Measurements from ENCODE around the gene UNK. TPM values are rescaled to one million over a fixed set of nuclear protein-coding genes. Genes with fewer than 3 reads are reported as not detected.
"Not testable (repeated sequence)": the region's sequence is repeated elsewhere in the genome, so short reads cannot be mapped to it uniquely, and the experiment has no call there.

The UNK gene
- total and polyA plus RNA-seq, 10 donors: 19.0 to 53.8 (median 46.2) TPM

- DNase-seq: no peak
- Histone ChIP-seq H3K27ac (peak overlapping the region in 7 of 8 donors; percentile 23 to 98 (median 96)), H3K27me3 (replicated peaks in 1 of 7) (no peaks in the 10 kb centered on the region), H3K9me3 (no peaks in the 10 kb centered on the region), H3K36me3 (peaks cover 2 to 74% (median 63%) of the 10 kb centered on the region in 6 donors), H3K4me3 (no peak overlapping the region), H3K4me1 (peaks cover 56 to 93% (median 84%) of the 10 kb centered on the region in 6 donors)
- intact Hi-C loops (cut with DNase I; ENCODE audit: low total_unique reads): no loop called here
- 91 to 95% (median 93%) methylated on average over 12 of the region's 12 CpGs for WGBS, 5 donors
- TF ChIP-seq POLR2AphosphoS5 (IDR thresholded peaks at IDR 0.05): no peak
- TF ChIP-seq POLR2A (IDR thresholded peaks at IDR 0.05): no peak
- no peak for TF ChIP-seq CTCF (IDR thresholded peaks at IDR 0.05 in 8 of 11, conservative IDR thresholded peaks at IDR 0.05 in 3 of 11)
Measured at GRCh38 chr17:75850928-75851692, 66.5 kb downstream of the UNK start.

GRCh38 chr17:75851693-75851991 lies 67.0 kb downstream of the UNK start:
- H3K4me3 ChIP-seq; H3K9me3 ChIP-seq; H3K27me3 ChIP-seq (replicated peaks in 1 of 7); intact Hi-C loops (cut with DNase I; ENCODE audit: low total_unique reads); DNase-seq: not testable (repeated sequence)
- TF ChIP-seq POLR2AphosphoS5 (IDR thresholded peaks at IDR 0.05): peak in 1 of 3 donors; percentile 40
- peaks cover 2 to 69% (median 58%) of the 10 kb centered on the region in 6 donors for H3K36me3 ChIP-seq
- H3K4me1 ChIP-seq: peaks cover 54 to 93% (median 84%) of the 10 kb centered on the region in 6 donors
- H3K27ac ChIP-seq: peak overlapping the region in 5 of 8 donors; percentile 20 to 98 (median 96)
- WGBS, 5 donors: 91 to 96% (median 95%) methylated on average over 15 of the region's 15 CpGs

DNA sequence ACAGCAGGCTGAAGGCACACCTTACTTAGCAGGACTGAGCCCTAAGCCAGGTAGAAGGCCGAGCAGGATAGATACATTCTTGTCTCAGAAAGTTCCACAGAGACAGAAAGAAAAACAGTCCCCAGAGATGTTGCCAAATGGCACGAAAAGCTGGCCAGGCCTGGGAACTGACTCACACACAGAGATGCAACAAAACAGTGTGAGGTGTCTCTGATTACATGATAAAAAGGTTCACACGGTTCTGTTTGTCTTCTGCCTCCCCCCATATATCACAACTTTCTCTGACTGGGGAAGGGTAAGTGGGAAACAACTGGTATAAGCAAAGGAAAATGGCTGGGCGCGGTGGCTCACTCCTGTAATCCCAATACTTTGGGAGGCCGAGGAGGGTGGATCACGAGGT lies 68.8 kb downstream of the UNK start:
- H3K27ac ChIP-seq: peak overlapping the region; percentile 85 to 100 (median 100)
- no peak for TF ChIP-seq CTCF (IDR thresholded peaks at IDR 0.05 in 8 of 11, conservative IDR thresholded peaks at IDR 0.05 in 3 of 11)
- no peak for TF ChIP-seq POLR2AphosphoS5 (IDR thresholded peaks at IDR 0.05)
- no peak for TF ChIP-seq POLR2A (IDR thresholded peaks at IDR 0.05)
- no peak for DNase-seq
- H3K4me1 ChIP-seq: peaks cover 44 to 93% (median 81%) of the 10 kb centered on the region in 6 donors
- peaks cover 0 to 51% (median 40%) of the 10 kb centered on the region in 6 donors for H3K36me3 ChIP-seq
- H3K4me3 ChIP-seq: peak overlapping the region in 2 of 8 donors; percentile 84 to 87
- intact Hi-C loops (cut with DNase I; ENCODE audit: low total_unique reads): no loop called here
- no peaks in the 10 kb centered on the region for H3K27me3 ChIP-seq (replicated peaks in 1 of 7)
- WGBS, 5 donors: 73 to 88% (median 85%) methylated on average over 7 of the region's 7 CpGs
- H3K9me3 ChIP-seq: no peaks in the 10 kb centered on the region

GRCh38 chr17:75854101-75854748 lies 69.6 kb downstream of the UNK start:
- H3K36me3 ChIP-seq: peaks cover 0 to 43% (median 34%) of the 10 kb centered on the region in 6 donors
- DNase-seq: peak; percentile 71
- peaks cover 46 to 93% (median 81%) of the 10 kb centered on the region in 6 donors for H3K4me1 ChIP-seq
- H3K27ac ChIP-seq: peak overlapping the region; percentile 85 to 100 (median 100)
- no peaks in the 10 kb centered on the region for H3K9me3 ChIP-seq
- intact Hi-C loops (cut with DNase I; ENCODE audit: low total_unique reads): no loop called here
- TF ChIP-seq POLR2AphosphoS5 (IDR thresholded peaks at IDR 0.05) (peak in 2 of 3 donors; percentile 24 to 39), POLR2A (IDR thresholded peaks at IDR 0.05) (no peak), CTCF (IDR thresholded peaks at IDR 0.05 in 8 of 11, conservative IDR thresholded peaks at IDR 0.05 in 3 of 11) (peak in 1 of 11 experiments; percentile 12)
- peak overlapping the region; percentile 35 to 87 (median 71) for H3K4me3 ChIP-seq
- H3K27me3 ChIP-seq (replicated peaks in 1 of 7): no peaks in the 10 kb centered on the region
- 22 to 44% (median 40%) methylated on average over 7 of the region's 7 CpGs for WGBS, 5 donors

Data from spleen (tissue), 11 donors.